Measurements from ENCODE around the gene TOM1L1.

The TOM1L1 gene

GRCh38 chr17:54992797-54993639 is 92.4 kb downstream of the TOM1L1 start:
- peak; percentile 54 for DNase-seq (ENCODE audit: low spot score)

DNA sequence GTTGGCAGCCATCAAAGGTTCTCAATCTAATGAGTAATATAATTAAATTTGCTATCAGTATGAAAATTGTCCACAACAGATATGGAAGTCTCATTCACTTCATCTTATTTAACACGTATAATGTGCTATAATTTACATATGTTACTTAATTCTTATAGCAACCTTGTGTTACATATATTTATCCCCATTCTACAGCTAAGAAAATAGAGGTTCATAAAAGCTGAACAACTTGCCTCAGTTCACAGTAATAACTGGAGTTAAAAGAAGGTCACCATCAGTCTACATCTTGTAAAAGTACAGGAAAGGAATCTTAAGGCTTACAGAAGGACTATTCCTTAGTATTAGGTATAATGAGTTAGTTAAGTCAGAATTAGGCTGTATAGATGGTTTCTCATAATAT is 95.8 kb downstream of the TOM1L1 start:
- DNase-seq (ENCODE audit: low spot score): no peak

- no peak for DNase-seq (ENCODE audit: low spot score)
Observed at GRCh38 chr17:55002458-55002857, 101.8 kb downstream of the TOM1L1 start.

DNA sequence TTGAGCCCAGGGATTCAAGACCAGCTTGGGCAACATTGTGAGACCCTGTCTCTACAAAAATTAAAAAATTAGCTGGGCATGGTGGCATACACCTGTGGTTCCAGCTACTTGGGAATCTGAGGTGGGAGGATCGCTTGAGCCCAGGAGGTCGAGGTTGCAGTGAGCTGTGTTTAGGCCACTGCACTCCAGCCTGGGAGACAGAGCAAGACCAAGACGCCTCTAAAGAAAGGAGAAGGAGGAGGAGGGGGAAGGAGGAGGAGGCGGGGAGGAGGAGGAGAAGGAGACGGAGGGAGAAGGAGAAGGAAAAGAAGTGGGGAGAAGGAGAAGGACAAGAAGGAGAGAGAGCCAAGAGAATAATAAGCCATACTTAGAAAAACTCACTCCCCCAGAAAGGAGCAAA is 103.8 kb downstream of the TOM1L1 start:
- DNase-seq (ENCODE audit: low spot score): no peak

DNA sequence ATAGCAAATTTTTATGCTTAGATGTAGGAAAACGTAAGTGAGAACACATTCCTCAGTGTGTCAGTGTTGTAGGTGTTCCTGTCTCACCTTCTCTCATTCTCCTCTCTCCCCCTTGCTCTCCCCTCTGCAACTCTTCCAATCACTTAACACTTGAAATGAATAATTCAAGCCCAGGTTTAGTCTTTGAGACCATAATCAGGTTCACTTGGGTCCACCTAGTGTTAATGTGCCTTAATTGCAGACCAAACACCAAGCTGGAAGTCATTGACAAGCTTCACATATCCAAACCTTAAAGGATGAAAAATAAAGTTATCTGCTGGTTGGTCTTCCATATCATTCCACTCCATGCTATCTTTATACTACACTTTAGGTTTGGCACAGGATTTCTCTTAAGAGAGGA is 104.9 kb downstream of the TOM1L1 start:
- peak; percentile 55 for DNase-seq (ENCODE audit: low spot score)
